MM.1S (cell line): ENCODE data around the gene GAP43.

Experiments
- DNase-seq: peaks from one replicate; pipeline ENCODE4 v3.0.0-alpha.2; 2015
- H2AFZ ChIP-seq: fragments of 300-600 bp; sonication (generic); 2 replicates; pipeline ENCODE4 v1.6.0; 2016; ENCODE audit warnings: antibody characterized with exemption, low read length
- H3F3A ChIP-seq: fragments of 300-600 bp; sonication (generic); 2 replicates; pipeline ENCODE4 v1.6.1; 2016; ENCODE audit warnings: mild to moderate bottlenecking, antibody characterized with exemption, low read length, moderate library complexity, mixed read lengths; ENCODE audit not compliant: insufficient read depth
- H3K27ac ChIP-seq: fragments of 300-600 bp; sonication (generic); 2 replicates; pipeline ENCODE4 v1.5.1; 2016; ENCODE audit warnings: mild to moderate bottlenecking, low read length
- H3K27me3 ChIP-seq: fragments of 300-600 bp; sonication (generic); replicated peaks from 2 replicates; pipeline ENCODE4 v1.6.0; 2016; ENCODE audit warnings: low read length; ENCODE audit not compliant: insufficient read depth
- H3K36me3 ChIP-seq: fragments of 300-600 bp; sonication (generic); replicated peaks from 2 replicates; pipeline ENCODE4 v1.6.1; 2016; ENCODE audit warnings: mild to moderate bottlenecking, low read length, mixed read lengths; ENCODE audit not compliant: insufficient read depth
- H3K4me1 ChIP-seq: fragments of 300-600 bp; sonication (generic); 2 replicates; pipeline ENCODE4 v1.6.1; 2016; ENCODE audit warnings: low read length, mixed read lengths
- H3K4me2 ChIP-seq: fragments of 300-600 bp; sonication (generic); 2 replicates; pipeline ENCODE4 v1.6.0; 2016; ENCODE audit warnings: low read depth, low read length
- H3K4me3 ChIP-seq: fragments of 300-600 bp; sonication (generic); 2 replicates; pipeline ENCODE4 v1.5.1; 2016; ENCODE audit warnings: low read length, mixed read lengths
- H3K79me2 ChIP-seq: fragments of 300-600 bp; sonication (generic); 2 replicates; pipeline ENCODE4 v1.6.1; 2016; ENCODE audit warnings: mixed run types, low read length, mixed read lengths
- H3K9ac ChIP-seq: fragments of 300-600 bp; sonication (generic); 2 replicates; pipeline ENCODE4 v1.6.1; 2016; ENCODE audit warnings: low read length, mixed read lengths
- H3K9me2 ChIP-seq: fragments of 300-600 bp; sonication (generic); replicated peaks from 2 replicates; pipeline ENCODE4 v1.6.1; 2016; ENCODE audit warnings: mild to moderate bottlenecking, low read length, mixed read lengths; ENCODE audit not compliant: insufficient read depth
- H3K9me3 ChIP-seq: fragments of 300-600 bp; sonication (generic); replicated peaks from 2 replicates; pipeline ENCODE4 v1.6.1; 2016; ENCODE audit warnings: mild to moderate bottlenecking, low read length, mixed read lengths; ENCODE audit not compliant: insufficient read depth
- H4K20me1 ChIP-seq: fragments of 300-600 bp; sonication (generic); 2 replicates; pipeline ENCODE4 v1.6.1; 2016; ENCODE audit warnings: mild to moderate bottlenecking, low read length, moderate library complexity, mixed read lengths; ENCODE audit not compliant: insufficient read depth
- CTCF ChIP-seq: fragments of 300-600 bp; sonication (generic); IDR thresholded peaks from 2 replicates; pipeline ENCODE4 v1.5.1; 2016; ENCODE audit warnings: antibody characterized with exemption, low read length, mixed read lengths
- EZH2 ChIP-seq: fragments of 300-600 bp; sonication (generic); optimal IDR thresholded peaks from 2 replicates; pipeline ENCODE3; 2017; ENCODE audit warnings: low read depth, mild to moderate bottlenecking, antibody characterized with exemption, low read length, mixed read lengths
- EZH2phosphoT487 ChIP-seq: fragments of 300-600 bp; sonication (generic); IDR thresholded peaks from 2 replicates; pipeline ENCODE4 v1.6.1; 2018; ENCODE audit warnings: antibody characterized with exemption, low read length

Gene GAP43

GRCh38 chr3:115632026-115632425 lies 8.7 kb downstream of the GAP43 start:
- Histone ChIP-seq H3K4me2 (no peak overlapping the region), H3K36me3 (no peaks in the 10 kb centered on the region), H3K9me2 (no peaks in the 10 kb centered on the region), H3K4me3 (no peak overlapping the region), H3K79me2 (no peaks in the 10 kb centered on the region), H3K27me3 (no peaks in the 10 kb centered on the region), H3F3A (peaks cover 9% of the 10 kb centered on the region), H4K20me1 (no peaks in the 10 kb centered on the region), H3K27ac (no peak overlapping the region), H2AFZ (no peak overlapping the region), H3K9me3 (no peaks in the 10 kb centered on the region), H3K9ac (no peak overlapping the region), H3K4me1 (peaks cover 24% of the 10 kb centered on the region)
- DNase-seq, result no peak
- no peak for TF ChIP-seq EZH2

- Histone ChIP-seq H4K20me1 (no peaks in the 10 kb centered on the region), H3K79me2 (no peaks in the 10 kb centered on the region), H3K4me2 (peak overlapping the region; percentile 9; the same call in 1 of the 2 replicates), H3K9ac (no peak overlapping the region), H3K27me3 (no peaks in the 10 kb centered on the region), H3K27ac (no peak overlapping the region), H3F3A (no peaks in the 10 kb centered on the region), H3K4me3 (no peak overlapping the region), H3K4me1 (peaks cover 11% of the 10 kb centered on the region), H3K9me3 (no peaks in the 10 kb centered on the region), H3K36me3 (no peaks in the 10 kb centered on the region), H3K9me2 (no peaks in the 10 kb centered on the region), H2AFZ (no peak overlapping the region)
- peak; percentile 42 for DNase-seq
- TF ChIP-seq EZH2phosphoT487 (no peak), EZH2 (no peak), CTCF (no peak)
Measured at GRCh38 chr3:115633467-115633866, 10.2 kb downstream of the GAP43 start.

GRCh38 chr3:115634052-115634451 lies 10.7 kb downstream of the GAP43 start:
- no peak overlapping the region for H3K4me3 ChIP-seq
- H4K20me1 ChIP-seq, result no peaks in the 10 kb centered on the region
- H2AFZ ChIP-seq, result no peak overlapping the region
- H3K4me2 ChIP-seq, result peak overlapping the region; percentile 9; the same call in 1 of the 2 replicates
- H3K9ac ChIP-seq, result no peak overlapping the region
- no peaks in the 10 kb centered on the region for H3K79me2 ChIP-seq
- H3K4me1 ChIP-seq, result peaks cover 5% of the 10 kb centered on the region; the same call in 1 of the 2 replicates
- no peak for DNase-seq
- H3K27me3 ChIP-seq, result no peaks in the 10 kb centered on the region
- H3K9me2 ChIP-seq, result no peaks in the 10 kb centered on the region
- H3K9me3 ChIP-seq, result no peaks in the 10 kb centered on the region
- no peaks in the 10 kb centered on the region for H3K36me3 ChIP-seq
- TF ChIP-seq EZH2 (no peak), EZH2phosphoT487 (no peak), CTCF (no peak)
- no peaks in the 10 kb centered on the region for H3F3A ChIP-seq
- H3K27ac ChIP-seq, result no peak overlapping the region

GRCh38 chr3:115635406-115635805 lies 12.1 kb downstream of the GAP43 start:
- no peak for TF ChIP-seq EZH2
- TF ChIP-seq EZH2phosphoT487, result no peak
- TF ChIP-seq CTCF, result no peak
- H3K9ac ChIP-seq, result no peak overlapping the region
- H3K9me2 ChIP-seq, result no peaks in the 10 kb centered on the region
- H3K9me3 ChIP-seq, result no peaks in the 10 kb centered on the region
- H4K20me1 ChIP-seq, result no peaks in the 10 kb centered on the region
- H2AFZ ChIP-seq, result no peak overlapping the region
- 0 out of 2 replicates have a peak, but pooled peaks cover 5% of the 10 kb centered on the region for H3K4me1 ChIP-seq
- H3F3A ChIP-seq, result no peaks in the 10 kb centered on the region
- no peak overlapping the region for H3K4me3 ChIP-seq
- no peaks in the 10 kb centered on the region for H3K36me3 ChIP-seq
- DNase-seq, result no peak
- no peak overlapping the region for H3K27ac ChIP-seq
- no peaks in the 10 kb centered on the region for H3K79me2 ChIP-seq
- no peaks in the 10 kb centered on the region for H3K27me3 ChIP-seq
- no peak overlapping the region for H3K4me2 ChIP-seq
